LNCaP clone FGC (cell line): ENCODE data around the gene RASSF5.

ENCODE experiments used
- DNase-seq: peaks from one replicate; pipeline ENCODE4 v3.0.0-alpha.2; 2011; ENCODE audit warnings: low read depth
- H3K4me3 ChIP-seq: 2 replicates; pipeline ENCODE4 v1.5.1; 2011; ENCODE audit warnings: mild to moderate bottlenecking, low read depth, low read length, control low read depth
- CTCF ChIP-seq: IDR thresholded peaks from 2 replicates; pipeline ENCODE4 v1.5.1; 2012; ENCODE audit warnings: mild to moderate bottlenecking; ENCODE audit not compliant: control insufficient read depth, insufficient read depth; ENCODE audit errors: extremely low read depth

The RASSF5 gene

DNA sequence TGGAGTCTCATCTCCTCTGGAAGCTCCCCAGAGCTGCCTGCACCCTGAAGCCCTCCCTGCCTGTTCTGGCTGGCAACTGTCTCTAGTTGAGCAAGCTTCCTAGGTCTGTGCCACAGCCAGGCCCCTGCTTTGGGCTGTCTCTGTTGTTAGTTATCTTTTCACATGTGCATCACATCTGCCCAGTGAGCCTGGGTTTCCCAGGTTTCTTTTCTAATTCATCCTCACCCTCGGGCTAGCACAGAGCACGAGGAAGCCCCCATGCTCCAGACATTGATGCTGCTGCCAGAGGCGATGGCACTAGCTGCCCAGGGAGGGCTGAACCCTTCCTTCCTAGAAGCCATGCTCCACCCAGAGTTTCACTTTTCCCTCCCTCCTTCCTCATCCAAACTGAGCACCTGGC, 27.2 kb downstream of the RASSF5 start:
- DNase-seq: no peak
- H3K4me3 ChIP-seq: no peak overlapping the region
- no peak for TF ChIP-seq CTCF

DNA sequence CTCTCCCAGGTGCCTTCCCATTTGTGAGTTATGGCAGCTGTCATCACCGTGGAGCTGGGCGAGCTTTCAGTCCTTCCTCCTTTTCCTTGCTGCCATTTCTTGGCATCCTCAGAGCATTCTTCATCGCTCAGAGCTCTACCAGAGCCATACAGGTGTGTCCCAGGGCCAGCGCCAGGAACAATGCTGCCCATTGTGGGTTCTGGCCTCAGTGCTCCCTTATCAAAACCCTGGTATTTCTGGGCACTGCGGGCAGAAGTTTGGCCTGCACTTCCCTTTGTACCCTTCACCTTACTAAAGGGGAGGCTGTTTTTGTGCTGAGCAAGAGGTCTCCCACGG, 28.5 kb downstream of the RASSF5 start:
- no peak overlapping the region for H3K4me3 ChIP-seq
- no peak for DNase-seq
- no peak for TF ChIP-seq CTCF

DNA sequence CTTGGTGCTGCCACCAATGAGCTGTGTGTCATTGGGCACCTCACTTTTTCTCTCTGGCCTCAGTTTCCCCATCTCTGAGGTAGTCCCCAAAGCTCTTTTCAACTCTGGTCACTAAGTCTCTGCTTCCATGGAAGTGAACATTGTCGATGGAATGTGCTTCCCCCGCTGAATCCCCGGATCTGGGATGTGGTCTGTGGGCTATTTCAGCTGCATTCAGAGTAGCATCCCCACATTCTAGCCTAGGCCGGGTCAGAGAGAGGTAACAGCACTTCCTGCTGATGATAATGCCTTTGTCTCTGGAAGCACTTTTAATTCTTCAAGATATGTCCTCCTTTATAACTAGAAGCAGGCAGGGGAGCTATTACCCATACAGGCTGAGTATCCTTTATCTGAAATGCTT, 29.8 kb downstream of the RASSF5 start:
- no peak for TF ChIP-seq CTCF
- DNase-seq: no peak
- H3K4me3 ChIP-seq: no peak overlapping the region

DNA sequence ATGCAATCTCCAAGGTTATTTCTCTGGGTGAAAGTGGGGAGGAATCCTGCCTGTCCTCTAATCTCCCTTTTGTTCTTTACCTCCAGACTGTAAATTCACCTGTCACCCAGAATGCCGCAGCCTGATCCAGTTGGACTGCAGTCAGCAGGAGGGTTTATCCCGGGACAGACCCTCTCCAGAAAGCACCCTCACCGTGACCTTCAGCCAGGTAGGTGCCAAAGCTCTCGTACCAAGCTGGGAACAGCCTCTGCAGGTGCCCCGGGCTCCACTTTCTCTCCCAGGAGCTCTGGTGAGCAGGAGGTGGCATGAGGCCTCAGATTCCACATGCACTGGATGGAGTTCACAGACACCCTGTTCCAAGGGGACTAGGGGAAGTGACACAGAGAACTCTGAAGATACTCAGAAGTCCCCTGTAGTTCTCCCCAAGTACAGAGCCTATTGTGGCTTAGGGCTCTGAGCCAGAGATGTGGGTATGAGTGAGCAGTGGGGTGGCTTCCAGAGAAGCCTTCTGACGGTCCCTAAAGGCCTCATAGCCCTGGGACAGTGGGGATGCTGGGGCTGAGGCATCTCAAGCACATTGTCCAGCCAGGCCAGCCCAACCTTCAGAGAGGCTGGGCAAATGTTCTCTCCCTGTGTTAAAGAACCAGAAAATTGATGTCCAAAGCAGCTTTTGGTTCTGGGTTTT, 30.9 kb downstream of the RASSF5 start:
- no peak for DNase-seq
- no peak overlapping the region for H3K4me3 ChIP-seq
- no peak for TF ChIP-seq CTCF

DNA sequence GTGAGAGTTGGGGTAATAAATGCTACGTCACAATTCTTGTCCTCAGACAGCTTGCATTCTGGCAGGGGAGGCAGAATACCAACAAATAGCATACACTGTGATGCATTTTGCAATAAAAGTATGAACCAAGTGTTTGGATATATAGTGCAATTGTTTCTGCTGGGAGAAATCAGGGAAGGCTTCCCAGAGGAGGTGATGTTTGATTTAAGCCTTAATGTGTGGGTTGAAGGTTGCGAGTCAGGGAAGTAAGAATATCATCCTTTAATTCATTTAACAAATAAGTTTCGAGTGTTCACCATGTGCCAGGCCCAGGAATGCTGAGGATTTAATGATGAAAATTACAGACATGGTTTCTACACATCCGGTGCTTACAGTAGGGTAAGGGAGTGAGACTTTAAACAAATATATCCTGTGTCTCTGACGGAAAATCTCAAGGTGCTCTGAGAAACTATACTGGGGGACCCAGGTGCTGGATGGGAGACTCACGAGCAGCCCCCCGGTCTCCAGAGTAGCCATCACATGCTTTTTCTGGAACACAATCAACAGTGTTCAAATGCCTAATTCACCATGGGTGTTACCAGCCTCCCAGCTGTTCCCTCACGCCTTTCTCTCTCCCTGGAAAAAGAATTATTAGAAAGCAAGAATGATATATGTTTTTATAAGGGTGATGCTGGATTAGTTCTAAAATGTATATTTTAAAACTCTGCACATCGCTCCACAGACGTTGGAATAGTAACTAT, 31.7 kb downstream of the RASSF5 start:
- no peak for DNase-seq
- no peak for TF ChIP-seq CTCF
- H3K4me3 ChIP-seq: no peak overlapping the region

DNA sequence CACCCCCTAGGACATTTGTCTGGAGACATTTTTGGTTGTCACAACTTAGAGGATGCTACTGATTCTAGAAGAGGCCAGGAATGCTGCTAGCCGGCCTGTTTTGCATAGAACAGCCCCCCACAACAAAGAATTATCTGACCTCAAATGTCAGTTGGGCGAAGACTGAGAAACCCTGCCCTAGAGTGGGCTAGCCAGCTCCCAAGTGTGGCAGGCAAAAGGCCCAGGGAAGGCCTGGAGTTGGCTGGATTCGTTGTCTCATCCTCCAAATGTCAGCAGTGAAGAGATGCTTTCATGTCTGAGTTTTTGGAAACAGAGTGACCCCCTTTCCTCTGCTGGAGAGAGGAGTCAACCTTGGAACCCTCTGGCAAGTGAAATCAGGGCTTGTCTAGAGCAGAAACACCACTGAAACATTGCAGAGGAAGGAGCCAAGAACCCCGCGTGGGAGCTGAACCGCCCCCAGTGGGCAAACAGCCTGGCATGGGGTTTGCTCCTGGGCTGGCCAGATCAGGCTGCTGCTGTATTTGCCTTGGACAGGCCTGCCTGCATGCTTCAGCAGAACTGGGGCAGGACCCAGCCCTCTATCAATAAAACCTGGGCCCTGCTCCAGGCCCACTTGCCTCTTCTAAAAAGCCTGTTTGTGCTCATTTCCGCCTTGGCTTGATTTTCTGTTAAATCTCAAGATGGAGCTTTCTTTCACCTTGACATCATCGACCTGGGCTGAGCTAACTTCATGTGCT, 32.9 kb downstream of the RASSF5 start:
- no peak overlapping the region for H3K4me3 ChIP-seq
- DNase-seq: peak; percentile 95
- TF ChIP-seq CTCF: no peak
